ENCODE results near the gene TSHZ2. TPM values are rescaled to one million over a fixed set of nuclear protein-coding genes. Genes with fewer than 3 reads are reported as not detected.

The TSHZ2 gene
- total RNA-seq, 1 experiment from 2014 or later: 0.07 TPM

- Histone ChIP-seq H3K23me2 (ENCODE audit: insufficient read length, low read depth, low read length, poor library complexity, severe bottlenecking) (no peaks in the 10 kb centered on the region), H4K91ac (ENCODE audit: insufficient read length, low read depth, low read length) (no peak overlapping the region), H4K20me1 (ENCODE audit: control insufficient read depth, insufficient read depth, insufficient read length) (no peaks in the 10 kb centered on the region), H3K4me2 (ENCODE audit: insufficient read depth, insufficient read length, low read length) (no peak overlapping the region), H3K56ac (ENCODE audit: insufficient read length, low read depth, low read length) (no peak overlapping the region), H2BK5ac (ENCODE audit: insufficient read length, low read length) (no peak overlapping the region), H3K4ac (ENCODE audit: low read depth, low read length) (no peak overlapping the region), H4K8ac (replicated peaks; ENCODE audit: insufficient read length, low read depth, low read length) (no peak overlapping the region), H3K9me3 (ENCODE audit: control insufficient read depth, low read depth, low read length) (no peaks in the 10 kb centered on the region), H2AFZ (ENCODE audit: low read length) (no peak overlapping the region), H3K79me2 (ENCODE audit: insufficient read depth, low read length) (no peaks in the 10 kb centered on the region), H3K23ac (ENCODE audit: insufficient read length, low read depth, low read length) (no peak overlapping the region), H3K27ac (ENCODE audit: insufficient read length, low read depth, low read length) (no peak overlapping the region), H3K9ac (ENCODE audit: extremely low read depth, insufficient read length, low read length) (no peak overlapping the region), H4K5ac (ENCODE audit: insufficient read length, low read depth, low read length) (no peak overlapping the region), H3K79me1 (ENCODE audit: insufficient read depth, low read depth, low read length, poor library complexity, severe bottlenecking) (no peaks in the 10 kb centered on the region), H3K14ac (ENCODE audit: insufficient read depth, low read length) (no peak overlapping the region), H2BK15ac (ENCODE audit: low read depth, low read length) (no peak overlapping the region), H3K18ac (ENCODE audit: insufficient read length, low read depth, low read length) (no peak overlapping the region), H3K27me3 (ENCODE audit: insufficient read depth, low read length) (no peaks in the 10 kb centered on the region), H3K4me1 (ENCODE audit: insufficient read depth, low read length) (no peaks in the 10 kb centered on the region), H2BK20ac (ENCODE audit: low read depth, low read length, poor library complexity, severe bottlenecking) (no peak overlapping the region), H3T11ph (ENCODE audit: low read length) (no peak overlapping the region), H2AK5ac (ENCODE audit: insufficient read length, low read length) (no peak overlapping the region), H2BK120ac (ENCODE audit: low read depth, low read length, poor library complexity, severe bottlenecking) (no peak overlapping the region), H2BK12ac (ENCODE audit: insufficient read length, low read depth, low read length) (no peak overlapping the region)
- H3K36me3 Mint-ChIP-seq (ENCODE audit: insufficient read depth in 1 of 3, low read depth in 3 of 3): no peaks in the 10 kb centered on the region
- no peak overlapping the region for H3K4me3 Mint-ChIP-seq
- no peak overlapping the region for H3K27ac Mint-ChIP-seq
- DNase-seq: no peak
- H3K9me3 Mint-ChIP-seq: no peaks in the 10 kb centered on the region
- no peaks in the 10 kb centered on the region; the same call in 1 of the 2 replicates for H3K27me3 Mint-ChIP-seq (ENCODE audit: low read depth)
- no CpG with 5 or more reads among the region's 3 CpGs for WGBS (ENCODE audit: extremely low coverage, insufficient read length, low lambda C conversion rate)
- H3K4me1 Mint-ChIP-seq: no peaks in the 10 kb centered on the region
- TF ChIP-seq, protein P1, sequence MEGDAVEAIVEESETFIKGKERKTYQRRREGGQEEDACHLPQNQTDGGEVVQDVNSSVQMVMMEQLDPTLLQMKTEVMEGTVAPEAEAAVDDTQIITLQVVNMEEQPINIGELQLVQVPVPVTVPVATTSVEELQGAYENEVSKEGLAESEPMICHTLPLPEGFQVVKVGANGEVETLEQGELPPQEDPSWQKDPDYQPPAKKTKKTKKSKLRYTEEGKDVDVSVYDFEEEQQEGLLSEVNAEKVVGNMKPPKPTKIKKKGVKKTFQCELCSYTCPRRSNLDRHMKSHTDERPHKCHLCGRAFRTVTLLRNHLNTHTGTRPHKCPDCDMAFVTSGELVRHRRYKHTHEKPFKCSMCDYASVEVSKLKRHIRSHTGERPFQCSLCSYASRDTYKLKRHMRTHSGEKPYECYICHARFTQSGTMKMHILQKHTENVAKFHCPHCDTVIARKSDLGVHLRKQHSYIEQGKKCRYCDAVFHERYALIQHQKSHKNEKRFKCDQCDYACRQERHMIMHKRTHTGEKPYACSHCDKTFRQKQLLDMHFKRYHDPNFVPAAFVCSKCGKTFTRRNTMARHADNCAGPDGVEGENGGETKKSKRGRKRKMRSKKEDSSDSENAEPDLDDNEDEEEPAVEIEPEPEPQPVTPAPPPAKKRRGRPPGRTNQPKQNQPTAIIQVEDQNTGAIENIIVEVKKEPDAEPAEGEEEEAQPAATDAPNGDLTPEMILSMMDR (conservative IDR thresholded peaks at IDR 0.05): no peak
These were observed 549.9 kb downstream of the TSHZ2 start for GRCh38 chr20:53522026-53522425.

All from H9 (cell line).